HG03521 (cell line): ENCODE results near the gene MR1.

Source experiments
- ATAC-seq: cut with Tn5 transposase; IDR thresholded peaks from one replicate; pipeline ENCODE4 v1.9.1; 2021; ENCODE audit warnings: mild to moderate bottlenecking, moderate library complexity; ENCODE audit not compliant: unreplicated experiment

MR1 gene

DNA sequence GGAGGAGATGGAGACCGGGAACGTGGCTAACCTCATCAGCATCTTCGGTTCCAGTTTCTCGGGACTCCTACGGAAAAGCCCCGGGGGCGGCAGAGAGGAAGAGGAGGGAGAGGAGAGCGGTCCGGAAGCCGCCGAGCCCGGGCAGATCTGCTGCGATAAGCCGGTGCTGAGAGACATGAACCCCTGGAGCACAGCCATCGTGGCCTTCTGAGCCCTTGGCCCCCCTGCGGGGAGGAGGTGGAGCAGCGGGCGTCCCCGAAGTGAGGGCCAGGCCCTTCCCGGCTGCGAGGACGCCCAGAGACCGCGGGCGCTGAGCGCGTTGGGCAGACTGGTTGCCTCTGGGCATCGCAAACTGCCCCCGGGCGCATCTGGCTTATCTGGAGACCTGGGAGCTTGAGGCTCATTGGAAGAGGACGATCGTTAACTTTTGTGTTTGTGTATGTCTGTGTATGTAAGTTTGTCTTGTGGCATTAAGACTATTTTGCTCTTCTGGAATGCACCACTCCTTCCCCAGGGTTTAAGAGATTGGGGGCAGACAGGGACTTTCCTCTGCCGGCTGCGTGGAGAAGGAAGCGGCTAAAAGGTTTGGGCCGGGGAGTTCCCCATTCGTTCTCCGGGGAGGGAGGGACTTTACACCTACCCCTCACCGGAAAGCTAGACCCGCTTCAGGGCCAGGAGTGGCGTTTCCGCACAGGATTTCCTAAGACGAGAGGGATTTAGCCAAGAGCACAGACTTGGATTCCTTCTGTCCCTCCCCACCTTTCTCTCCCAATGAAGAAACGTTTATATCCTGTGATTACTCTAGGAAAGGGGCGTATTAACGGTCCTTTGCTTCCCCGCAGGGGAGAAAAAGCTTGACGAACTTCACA lies 56.1 kb downstream of the MR1 start:
- peak; percentile 25 for ATAC-seq

DNA sequence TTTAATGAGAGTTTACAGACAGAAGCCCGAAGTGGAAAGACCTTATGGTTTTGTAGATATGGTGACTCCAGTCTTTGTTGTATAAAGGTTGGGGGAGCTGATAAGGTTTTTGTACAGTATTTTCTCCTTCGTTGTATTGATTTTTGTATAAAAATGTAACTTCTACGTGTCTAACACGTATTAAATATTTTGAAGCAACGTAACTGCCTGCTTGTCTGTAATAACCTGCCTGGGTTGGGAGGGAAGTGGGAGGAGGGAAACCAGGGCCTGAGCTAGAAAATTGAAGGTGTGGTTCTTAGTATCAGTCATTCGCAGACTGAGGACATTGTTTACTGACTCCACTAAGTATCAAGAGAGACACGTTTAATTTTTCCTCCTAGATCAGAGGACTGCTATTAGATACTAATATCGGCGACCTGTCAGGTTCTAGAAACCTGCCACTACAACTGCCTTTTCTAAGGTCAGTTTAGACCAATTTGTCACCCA lies 56.9 kb downstream of the MR1 start:
- no peak for ATAC-seq

DNA sequence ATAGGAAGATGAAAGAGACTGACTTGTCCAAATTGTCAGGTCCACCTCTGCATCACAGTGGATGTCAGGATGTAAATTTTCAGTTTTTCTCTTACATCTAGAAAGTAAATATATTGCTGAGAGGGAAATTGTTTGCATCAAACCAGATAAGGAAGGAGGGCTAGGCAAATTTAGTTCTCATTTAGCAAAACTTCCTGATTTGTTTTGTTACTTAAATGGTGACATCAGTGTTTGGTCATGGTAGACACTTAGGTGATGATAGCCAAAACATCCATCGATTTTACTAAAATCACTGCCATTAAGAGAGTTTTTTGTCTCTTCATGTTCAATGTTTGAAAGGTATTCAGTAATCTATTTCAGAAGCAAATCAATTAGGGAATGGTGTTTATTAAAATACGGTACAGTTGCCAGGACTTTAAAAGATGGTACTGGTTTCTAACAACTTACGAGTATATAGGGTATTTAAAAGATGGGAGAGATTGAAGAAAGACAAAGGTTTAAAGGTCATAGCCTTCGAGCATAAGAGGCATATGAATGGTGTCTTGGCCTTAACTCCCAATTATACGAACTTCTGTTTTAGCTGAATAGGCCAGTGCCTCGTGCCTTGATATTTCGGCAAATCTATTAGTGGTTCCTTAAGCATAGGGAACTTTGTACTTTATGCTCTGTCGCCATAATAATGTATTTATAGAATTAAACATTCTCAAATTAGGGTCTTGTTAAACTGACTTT lies 57.7 kb downstream of the MR1 start:
- ATAC-seq: no peak

DNA sequence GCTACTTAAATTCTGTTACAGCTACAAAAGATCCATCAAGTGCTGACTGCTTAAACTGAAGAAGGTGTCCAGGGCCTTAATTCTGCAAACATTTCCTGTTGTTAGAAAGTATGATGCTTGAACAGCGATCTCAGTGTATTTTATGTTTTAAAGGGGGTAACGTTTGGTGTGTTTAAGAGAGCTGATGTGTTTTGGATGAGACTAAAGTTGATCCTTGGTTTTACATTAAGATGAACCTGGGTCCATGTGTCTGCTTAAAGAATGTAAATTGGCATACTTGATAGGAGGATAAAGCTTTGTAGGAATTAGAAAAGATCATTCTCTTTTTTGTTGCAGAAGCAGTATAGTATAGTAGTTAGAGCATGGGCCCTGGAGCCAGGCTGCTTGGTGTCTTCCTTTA lies 58.3 kb downstream of the MR1 start:
- ATAC-seq: no peak

DNA sequence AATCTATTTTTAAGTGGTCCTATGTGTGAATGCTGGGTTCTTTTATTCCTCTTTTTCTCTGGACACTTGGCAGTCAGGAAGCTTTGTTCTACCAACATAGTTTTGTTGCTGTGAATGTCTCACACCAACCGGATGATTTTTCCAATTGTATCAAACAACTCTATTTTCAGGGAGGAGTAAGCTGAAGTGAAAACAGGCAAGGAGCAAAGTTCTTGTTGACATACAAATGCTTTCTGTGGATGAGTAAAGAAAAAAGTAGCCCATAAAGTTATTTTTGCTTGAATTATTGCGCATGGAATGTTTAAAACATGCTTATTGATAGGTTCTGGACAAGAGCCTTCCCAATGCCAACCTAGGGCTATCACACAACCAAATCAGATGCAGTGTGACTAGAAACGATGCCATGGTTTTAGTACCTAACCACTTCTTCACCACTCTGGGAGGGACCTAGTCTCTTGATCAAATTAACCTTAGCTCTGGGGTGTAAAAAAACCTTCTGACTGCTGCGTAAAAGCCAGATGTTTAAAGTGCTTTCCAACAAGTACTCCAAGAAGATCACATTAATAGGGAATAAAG lies 59.2 kb downstream of the MR1 start:
- no peak for ATAC-seq

DNA sequence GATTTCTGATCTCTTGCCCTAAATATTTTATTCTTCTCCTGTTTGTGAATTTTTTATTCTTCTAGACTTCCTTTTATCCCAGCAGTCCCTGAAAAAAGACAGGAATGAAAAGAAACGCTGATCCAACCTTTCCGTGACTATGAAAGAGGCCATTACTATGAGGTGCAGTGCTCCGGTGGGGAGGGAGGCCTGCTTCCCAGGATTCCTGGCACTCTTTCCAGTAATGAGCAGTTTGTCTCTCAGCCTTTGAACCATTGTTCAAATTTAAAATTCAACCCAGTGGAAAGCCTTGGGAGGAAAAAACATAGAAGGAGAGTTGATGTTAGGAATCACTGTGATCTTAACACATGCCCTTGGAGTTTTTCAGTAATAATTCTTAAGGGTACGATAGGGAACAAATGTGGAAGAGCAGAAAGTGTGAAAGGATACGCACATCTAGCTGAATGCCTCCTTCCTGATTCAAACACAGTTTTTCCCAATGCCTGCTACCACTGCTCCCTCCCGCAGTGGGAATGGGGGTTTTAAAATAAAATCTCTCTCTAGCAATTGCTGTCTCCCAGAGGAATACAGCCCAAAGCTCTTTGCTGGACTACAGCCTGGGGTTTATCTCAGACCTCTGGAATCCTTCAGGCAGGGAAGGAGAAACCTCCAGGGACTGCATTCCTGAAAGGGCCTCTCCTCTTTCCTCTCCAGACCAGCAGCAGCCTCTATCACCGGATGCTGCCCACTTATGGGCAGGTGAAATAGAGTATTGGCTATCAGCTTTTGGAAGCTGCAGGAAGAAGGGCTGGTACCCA lies 60.8 kb downstream of the MR1 start:
- no peak for ATAC-seq

DNA sequence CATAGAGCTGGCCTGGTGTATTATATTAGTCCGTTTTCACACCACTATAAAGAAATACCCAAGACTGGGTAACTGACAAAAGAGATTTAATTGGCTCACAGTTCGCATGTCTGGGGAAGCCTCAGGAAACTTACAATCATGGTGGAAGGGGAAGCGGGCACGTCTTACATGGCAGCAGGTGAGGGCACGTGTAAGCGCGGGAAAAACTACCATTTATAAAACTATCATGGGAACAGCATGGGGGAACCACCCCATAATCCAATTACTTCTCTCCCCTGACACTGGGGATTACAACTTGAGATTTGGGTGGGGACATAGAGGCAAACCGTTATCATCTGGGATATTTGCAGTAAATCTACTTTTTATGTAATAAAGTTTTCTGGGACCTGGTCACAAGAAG lies 61.5 kb downstream of the MR1 start:
- ATAC-seq: no peak

DNA sequence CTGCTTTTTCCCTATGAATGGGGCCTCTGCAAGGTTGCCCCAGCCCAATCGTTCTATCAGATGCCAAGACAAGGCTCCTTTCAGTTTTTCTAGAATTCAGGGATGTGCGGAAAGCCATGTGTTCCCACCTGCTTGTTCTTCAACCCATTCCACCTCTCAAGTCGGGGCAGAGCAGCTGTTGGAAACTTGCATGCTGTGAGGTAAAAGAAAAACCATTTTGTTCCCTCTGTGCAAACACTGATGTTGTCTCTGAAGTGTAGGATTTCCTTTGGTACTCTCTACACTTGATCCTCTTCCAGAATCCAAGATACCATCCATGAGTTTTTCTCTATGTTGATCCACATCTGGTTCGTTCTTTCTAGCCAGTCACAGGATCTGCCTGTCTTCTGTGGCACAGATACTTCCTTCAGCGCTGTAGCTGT lies 62.0 kb downstream of the MR1 start:
- no peak for ATAC-seq

DNA sequence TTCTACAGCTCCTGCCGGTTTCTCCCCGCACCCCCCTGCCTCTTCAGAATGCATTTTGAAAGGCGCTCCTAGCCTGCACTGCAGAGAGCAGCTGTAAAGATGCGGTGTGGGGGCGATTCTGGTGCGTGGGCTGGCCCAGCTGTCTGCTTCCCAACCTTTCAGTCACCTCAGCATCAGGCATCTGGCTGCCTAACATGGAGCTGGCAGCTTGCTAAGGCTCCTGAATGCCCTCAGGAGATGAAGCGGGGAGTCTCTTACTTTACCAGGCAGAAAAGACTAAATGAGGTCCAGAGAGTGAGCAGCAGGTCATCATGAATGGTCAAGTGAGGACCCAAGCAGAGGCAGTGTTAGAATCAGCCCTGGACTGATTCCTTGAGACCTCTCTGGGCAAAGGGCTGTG lies 63.5 kb downstream of the MR1 start:
- no peak for ATAC-seq

DNA sequence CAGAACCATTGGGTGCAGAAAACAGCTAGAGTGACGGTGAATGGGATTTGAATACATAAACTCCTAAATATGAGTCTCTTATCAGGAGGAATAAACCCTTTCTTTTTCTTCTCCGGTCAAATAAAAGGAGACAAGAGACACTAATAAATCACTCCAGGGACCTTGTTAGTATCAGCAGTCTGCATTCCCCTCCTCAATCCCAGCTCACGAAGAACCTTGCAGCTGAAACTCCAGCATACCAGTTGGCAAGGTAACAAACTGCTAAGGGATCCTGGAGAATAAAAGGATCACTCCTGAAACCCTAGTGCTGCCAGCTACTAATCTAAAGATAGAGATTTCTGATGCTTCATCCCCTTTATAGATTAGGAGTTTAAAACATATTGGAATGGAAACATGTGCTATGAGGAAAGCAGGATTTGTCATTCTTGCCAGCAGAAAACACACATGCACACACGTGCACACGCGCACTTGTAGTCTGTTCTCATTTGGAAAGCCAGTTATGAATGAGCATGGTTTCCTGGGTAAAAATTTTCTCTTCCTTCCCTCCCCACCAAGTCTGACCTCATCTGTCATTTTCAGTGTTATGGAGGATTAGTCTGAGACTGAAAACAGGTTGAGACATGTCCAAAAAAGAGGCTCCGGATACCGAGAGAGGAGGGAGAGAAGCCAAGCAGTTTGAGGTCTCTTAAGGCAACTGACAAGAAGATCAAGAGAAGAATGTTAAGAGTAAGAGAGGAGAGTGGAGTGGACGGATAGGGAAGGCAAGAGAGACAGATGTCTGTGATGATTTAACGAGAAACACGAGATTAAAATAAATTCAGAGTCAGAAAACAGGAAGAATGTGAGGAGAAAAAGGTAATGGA lies 65.6 kb downstream of the MR1 start:
- peak; percentile 51 for ATAC-seq

DNA sequence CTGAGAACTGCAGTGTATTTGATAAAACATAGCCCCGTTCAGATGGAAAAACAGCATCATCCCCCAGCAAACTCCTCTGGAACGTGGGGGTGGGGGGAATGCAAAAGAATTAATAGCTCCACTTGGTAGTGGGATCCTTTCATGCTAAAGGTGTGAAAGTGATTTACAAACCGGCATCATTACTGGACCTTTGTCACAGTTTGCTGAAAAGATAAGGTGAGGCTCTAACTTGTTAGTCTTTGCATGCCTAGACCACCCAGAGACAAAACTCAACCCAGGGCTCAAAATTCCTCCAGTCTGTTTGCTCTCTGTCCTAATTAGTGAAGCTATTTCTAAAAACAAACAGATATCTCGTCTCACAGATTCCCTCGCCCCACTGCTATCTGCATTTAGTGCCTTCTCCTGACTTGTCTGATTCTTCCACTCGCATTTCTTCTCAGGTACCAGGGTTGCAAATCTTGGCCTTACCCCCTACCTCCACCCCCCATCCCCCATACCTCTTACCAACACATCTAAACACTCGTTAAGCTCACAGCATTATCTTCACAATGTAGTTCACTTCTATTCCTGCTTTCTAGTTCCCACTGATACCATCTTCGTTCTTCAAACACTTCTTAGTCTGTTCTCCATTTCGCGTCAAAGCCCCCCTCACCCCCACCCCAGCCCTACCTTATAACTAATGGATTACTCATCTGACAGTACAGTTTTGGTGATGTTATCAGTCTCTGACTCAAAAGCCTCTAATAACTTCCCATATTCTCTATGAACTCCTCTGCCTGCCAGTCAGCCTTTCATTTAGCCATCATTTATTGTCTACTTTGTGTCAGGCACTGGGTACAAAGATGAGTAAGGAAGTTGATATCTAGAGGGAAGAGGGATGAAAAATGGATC lies 66.5 kb downstream of the MR1 start:
- ATAC-seq: no peak

DNA sequence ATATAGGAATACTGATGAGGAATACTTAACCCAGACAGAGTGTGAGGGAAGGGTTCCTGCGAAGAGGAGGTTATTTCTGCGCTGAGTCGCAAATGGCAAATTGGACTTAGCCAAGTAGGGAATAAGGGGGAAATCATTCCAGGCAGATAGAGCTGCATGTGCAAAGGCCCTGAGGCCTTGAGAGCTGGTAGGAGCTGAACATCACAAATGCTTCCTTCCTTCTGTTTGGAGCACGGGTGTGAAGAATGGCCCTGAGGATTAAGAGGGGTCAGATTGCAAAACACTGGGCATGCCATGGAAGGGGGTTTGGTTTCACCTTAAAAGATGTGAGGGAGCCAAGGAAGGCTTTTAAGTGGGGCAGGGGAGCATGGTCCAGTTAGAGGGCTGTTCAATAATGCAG lies 67.2 kb downstream of the MR1 start:
- ATAC-seq: no peak

DNA sequence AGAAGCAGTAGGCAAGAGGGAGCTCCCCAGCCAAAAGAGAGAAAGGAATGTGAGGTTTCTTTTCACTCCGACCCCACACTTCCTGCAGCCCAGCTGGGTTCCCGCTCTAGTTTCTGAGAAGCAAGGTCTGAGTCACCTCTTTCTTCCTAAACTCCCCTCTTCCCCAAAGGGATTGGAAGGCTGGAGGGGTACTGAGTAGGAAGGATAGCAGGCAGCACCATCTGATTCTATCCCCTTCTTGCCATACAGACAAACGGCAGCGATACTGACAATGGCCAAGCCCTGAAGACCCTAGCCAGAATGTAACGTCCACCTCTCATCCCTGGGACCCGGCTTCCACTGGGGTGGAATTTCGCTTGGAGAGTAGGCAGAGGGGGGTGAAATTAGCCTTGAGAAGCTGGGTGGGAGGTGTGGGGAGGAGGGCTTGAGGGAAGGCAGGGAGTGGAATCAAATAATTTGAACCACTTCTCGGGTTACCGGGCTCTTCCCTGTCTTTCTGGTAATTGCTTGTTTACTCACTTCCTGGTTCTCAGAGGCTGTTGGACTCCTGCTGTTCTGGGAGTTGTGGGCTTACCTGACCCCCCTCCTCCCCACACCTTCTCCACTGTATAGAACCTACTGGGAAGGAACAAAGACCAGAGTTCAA lies 67.9 kb downstream of the MR1 start:
- ATAC-seq: no peak

DNA sequence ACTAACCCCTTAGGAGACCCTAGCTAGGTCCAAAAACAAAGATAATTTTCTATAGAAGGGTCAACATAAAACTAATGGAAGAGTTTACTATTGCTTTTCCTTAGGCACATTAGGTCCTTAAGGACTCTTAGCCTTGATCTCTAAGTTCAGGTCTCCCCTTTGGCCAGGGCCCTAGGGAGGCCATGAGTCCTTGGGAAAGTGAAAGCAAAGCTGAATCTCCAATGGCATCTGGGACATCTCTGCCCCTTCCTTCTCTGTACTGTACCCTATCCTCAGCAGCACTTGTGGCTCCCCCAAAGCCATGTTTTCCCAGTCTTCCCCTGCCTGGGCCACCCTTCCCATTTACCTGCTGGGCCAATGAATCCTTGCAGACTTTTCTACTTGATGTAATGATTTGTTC lies 69.1 kb downstream of the MR1 start:
- no peak for ATAC-seq

DNA sequence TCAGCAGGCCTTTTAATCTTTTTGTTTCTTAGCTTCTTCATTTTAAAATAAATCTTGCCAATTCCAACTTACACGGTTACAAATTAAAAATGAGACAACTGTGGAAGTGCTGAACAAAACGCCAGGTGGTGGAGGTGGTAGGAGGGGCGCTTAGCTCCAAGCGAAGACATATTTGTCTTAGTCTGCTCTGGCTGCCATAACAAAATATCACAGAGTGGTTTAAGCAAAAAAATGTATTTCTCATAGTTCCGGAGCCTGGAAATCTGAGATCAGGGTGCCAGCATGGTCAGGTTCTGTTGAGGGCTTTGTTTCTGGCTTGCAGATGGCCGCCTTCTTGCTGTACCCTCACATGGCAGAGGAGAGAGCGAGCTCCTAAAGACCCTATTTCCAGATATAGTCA lies 69.6 kb downstream of the MR1 start:
- no peak for ATAC-seq

DNA sequence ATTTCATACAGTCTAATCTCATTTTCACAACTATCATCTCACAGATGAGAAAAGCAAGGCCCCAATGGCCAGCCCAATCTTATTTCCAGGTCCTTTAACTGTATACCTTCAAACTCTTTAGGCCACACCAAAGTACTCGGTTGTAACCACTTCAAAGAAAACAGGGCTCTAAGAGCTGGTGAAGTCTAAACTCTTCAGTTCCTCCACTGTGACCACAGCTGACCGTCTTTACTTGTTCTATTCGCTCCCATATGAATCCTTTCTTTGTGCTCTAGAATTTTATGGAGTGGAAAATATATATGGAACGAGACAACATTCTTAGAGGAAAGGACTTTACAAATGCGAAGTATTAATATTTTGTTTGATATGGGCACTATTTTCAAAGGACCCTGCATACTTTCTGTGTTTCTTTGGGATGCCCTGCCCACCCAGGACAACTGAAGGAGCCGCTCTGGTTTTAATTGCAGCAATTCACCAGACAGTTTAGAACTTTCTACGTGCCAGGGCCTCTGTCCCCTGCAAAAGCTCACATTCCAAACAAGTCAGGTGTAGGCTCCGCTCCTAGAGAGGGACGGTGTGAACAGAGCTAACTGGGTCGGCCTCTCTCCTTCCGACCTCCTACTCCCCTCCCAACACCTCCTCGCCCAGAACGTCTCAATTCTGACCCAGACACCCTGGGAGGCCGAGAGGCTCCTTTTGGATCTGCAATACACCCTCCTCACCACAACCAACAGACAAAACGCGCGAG lies 70.4 kb downstream of the MR1 start:
- no peak for ATAC-seq

DNA sequence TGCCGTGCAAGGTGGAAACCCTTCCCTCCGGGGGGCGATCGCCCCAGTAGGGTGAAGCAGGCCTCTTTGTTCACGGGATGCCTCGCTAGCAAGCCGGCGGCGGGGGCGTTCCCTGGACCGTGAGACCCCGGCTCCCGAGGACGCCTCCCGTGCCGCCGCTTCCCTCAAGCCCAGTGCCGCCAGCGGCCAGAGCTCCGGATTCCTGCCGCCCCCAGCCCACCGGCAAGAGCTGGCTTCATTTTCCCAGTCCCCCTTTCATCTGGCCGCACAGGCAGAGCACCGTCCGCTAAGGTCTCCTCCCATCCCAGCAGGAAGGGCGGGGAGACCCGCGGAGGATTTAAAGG lies 71.0 kb downstream of the MR1 start:
- peak; percentile 19 for ATAC-seq
